SJSA1 (cell line): Measurements from ENCODE around the gene PALMD. TPM values are rescaled to one million over a fixed set of nuclear protein-coding genes. Genes with fewer than 3 reads are reported as not detected.

Experiments
- DNase-seq, 2 experiments: peaks; one replicate each; pipeline ENCODE4 v3.0.0-alpha.2; 2015 to 2020; ENCODE audit warnings: low spot score in 2 of 2, low read depth in 1 of 2
- H3K27ac ChIP-seq: fragments of 250-450 bp; sonication (Bioruptor Pico); 2 replicates; pipeline ENCODE4 v1.5.1; 2020; ENCODE audit warnings: mild to moderate bottlenecking, moderate library complexity
- H3K27me3 ChIP-seq: fragments of 250-450 bp; sonication (Bioruptor Pico); replicated peaks from 2 replicates; pipeline ENCODE4 v1.5.1; 2020; ENCODE audit warnings: mild to moderate bottlenecking, moderate library complexity
- H3K36me3 ChIP-seq: fragments of 250-450 bp; sonication (Bioruptor Pico); 2 replicates; pipeline ENCODE4 v1.5.1; 2020; ENCODE audit warnings: mild to moderate bottlenecking
- H3K4me1 ChIP-seq: fragments of 250-450 bp; sonication (Bioruptor Pico); replicated peaks from 2 replicates; pipeline ENCODE4 v1.6.1; 2021; ENCODE audit warnings: mild to moderate bottlenecking
- H3K4me3 ChIP-seq: fragments of 250-450 bp; sonication (Bioruptor Pico); 2 replicates; pipeline ENCODE4 v1.5.1; 2020; ENCODE audit warnings: mild to moderate bottlenecking
- H3K9me3 ChIP-seq: fragments of 250-450 bp; sonication (Bioruptor Pico); replicated peaks from 2 replicates; pipeline ENCODE4 v1.5.1; 2020; ENCODE audit warnings: mild to moderate bottlenecking
- total RNA-seq: library from RNA; depleted of rRNA; stranded (reverse); fragments of >200 nt; shearing (Covaris generic); gene quantifications from 2 replicates; pipeline ENCODE4 v1.2.3, GENCODE V29; 2014

Gene PALMD
- total RNA-seq, 1 experiment from 2014 or later, result 9.9 TPM

DNA sequence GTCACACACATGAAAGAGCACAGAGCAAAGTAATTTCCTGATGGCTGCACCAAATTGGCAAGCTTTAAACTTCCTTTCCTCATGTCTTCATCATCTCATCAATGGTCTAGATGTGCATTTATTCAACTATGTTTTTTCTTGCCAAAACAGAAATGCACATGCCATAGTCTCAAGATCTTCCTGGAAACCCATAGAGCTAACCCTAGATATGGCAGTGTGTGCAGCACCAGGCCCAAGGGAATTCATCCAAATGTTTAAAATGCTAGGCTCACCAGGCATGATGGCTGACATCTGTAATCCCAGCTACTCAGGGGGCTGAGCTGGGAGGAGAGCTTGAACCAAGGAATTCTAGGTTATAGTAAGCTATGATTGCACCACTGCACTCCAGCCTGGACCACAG, 31.2 kb upstream of the PALMD start:
- Histone ChIP-seq H3K4me1 (no peaks in the 10 kb centered on the region), H3K27ac (no peak overlapping the region), H3K36me3 (no peaks in the 10 kb centered on the region), H3K9me3 (no peaks in the 10 kb centered on the region), H3K27me3 (no peaks in the 10 kb centered on the region), H3K4me3 (no peak overlapping the region)
- DNase-seq, result no peak

DNA sequence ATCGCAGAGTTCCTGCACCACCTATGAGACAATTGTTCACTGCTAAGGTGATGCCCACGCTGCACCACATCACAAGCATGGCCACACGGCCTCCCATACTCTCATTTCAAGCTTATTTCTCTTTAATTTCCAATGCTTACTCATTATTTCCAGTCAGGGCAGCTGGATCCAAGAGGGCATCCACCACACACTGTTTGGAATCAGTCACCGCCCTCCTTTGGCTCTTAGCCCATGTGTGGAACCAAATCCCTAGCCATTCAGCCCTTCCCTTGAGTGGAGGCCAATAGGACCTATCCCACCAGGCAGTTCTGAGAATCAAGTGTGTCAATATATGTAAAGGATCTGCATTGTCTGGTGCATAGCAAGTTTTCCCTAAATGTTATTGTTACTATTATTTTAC, 26.3 kb upstream of the PALMD start:
- no peak overlapping the region for H3K27ac ChIP-seq
- H3K4me3 ChIP-seq, result no peak overlapping the region
- no peaks in the 10 kb centered on the region for H3K36me3 ChIP-seq
- no peaks in the 10 kb centered on the region for H3K9me3 ChIP-seq
- no peak for DNase-seq
- H3K4me1 ChIP-seq, result no peaks in the 10 kb centered on the region
- H3K27me3 ChIP-seq, result no peaks in the 10 kb centered on the region

DNA sequence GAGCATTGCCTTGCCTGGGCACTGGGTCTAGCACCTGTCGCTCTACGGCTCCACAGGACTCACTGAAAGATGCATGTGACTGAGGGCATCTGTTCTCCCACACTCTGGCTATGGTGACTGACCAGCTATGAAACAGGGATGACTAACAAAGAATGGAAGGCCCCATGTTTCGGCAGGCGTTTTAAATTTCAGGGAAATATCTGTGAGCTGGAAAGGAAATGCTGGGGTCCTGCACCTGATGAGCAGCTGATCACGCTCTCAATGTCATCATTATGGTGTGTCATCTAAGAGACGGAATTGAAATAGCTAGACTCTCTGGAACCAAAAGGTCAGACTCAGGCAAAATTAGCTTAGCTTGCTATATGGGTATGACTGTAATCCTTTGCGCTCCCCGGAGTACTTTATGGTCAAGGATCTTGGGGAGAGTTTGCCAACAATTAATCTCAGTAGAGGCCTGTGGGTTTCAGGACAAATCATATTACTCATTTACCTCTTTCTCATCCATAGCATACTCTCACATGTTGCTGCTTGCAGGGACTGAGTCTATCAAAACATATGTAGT, 24.5 kb upstream of the PALMD start:
- H3K4me3 ChIP-seq, result no peak overlapping the region
- no peak overlapping the region for H3K27ac ChIP-seq
- H3K9me3 ChIP-seq, result no peaks in the 10 kb centered on the region
- DNase-seq, result no peak
- H3K36me3 ChIP-seq, result no peaks in the 10 kb centered on the region
- H3K4me1 ChIP-seq, result no peaks in the 10 kb centered on the region
- no peaks in the 10 kb centered on the region for H3K27me3 ChIP-seq

DNA sequence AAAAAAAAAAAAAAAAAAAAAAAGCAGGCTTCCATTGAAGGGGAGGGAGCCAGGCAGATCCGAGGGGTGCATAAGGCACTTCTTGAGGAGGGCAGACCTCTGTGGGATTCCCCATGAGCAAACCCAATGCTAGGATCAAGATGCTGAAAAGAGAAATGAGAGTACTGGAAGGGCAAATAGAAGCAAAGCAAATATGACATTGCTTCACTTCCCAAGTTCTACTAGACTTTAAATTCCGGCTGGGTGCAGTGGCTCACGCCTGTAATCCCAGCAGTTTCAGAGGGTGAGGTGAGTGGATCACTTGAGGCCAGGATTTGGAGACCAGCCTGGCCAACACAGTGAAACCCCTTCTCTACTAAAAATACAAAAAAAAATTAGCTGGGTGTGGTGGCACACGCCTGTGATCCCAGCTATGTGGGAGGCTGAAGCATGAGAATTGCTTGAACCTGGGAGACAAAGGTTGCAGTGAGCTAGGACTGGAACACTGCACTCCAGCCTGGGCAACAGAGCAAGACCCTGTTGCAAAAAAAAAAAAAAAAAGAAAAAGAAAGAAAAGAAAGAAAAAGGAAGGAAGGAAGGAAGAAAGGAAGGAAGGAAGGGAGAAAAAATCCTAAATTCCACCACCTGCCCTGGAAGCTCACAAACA, 23.1 kb upstream of the PALMD start:
- DNase-seq, result no peak
- H3K9me3 ChIP-seq, result no peaks in the 10 kb centered on the region
- H3K27ac ChIP-seq, result no peak overlapping the region
- H3K27me3 ChIP-seq, result no peaks in the 10 kb centered on the region
- no peaks in the 10 kb centered on the region for H3K4me1 ChIP-seq
- H3K36me3 ChIP-seq, result no peaks in the 10 kb centered on the region
- no peak overlapping the region for H3K4me3 ChIP-seq

DNA sequence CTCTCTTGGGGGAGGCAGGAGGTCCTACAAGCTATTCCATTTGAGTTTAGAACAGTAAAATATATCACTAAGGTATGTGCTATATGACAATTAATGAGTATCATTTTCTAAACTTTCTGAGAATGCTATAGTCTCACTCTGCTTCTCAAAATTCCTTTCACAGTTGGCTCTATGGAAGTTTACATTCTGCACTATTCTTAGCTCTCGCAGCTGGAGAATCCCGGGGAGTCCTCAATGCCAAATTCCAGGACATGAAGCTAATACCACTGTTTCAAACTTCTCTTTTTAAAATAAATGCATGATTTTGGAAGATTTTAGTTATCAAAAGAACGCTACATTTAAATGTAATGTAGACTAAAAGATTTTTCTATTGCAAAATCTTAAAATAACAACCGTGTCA, 22.4 kb upstream of the PALMD start:
- DNase-seq, result no peak
- H3K9me3 ChIP-seq, result no peaks in the 10 kb centered on the region

DNA sequence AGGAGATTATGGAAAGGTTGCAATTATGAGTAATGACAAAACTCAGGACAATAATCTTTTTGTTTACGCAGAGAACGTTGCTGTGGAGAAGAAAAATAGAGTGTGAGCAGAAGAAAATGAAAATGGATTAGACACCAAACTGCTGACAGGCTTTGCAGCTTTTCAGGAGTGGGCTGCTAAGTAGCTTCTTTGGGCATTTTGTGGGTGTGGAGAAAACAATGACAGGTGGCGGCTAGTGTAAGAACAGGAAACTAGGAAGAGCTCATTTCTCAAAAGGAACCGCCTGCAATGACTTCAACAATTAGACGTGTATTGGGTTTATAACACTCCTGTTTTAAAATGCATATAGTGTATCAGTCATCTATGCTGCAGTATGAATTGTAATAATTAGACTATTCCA, 18.3 kb upstream of the PALMD start:
- no peak for DNase-seq
- H3K4me1 ChIP-seq, result no peaks in the 10 kb centered on the region
- H3K4me3 ChIP-seq, result no peak overlapping the region
- H3K9me3 ChIP-seq, result no peaks in the 10 kb centered on the region
- H3K27ac ChIP-seq, result no peak overlapping the region
- H3K36me3 ChIP-seq, result no peaks in the 10 kb centered on the region
- no peaks in the 10 kb centered on the region for H3K27me3 ChIP-seq

More for the DNA sequence above, 22.4 kb upstream of the PALMD start:
- H3K36me3 ChIP-seq, result no peaks in the 10 kb centered on the region
- no peak overlapping the region for H3K4me3 ChIP-seq
- H3K27me3 ChIP-seq, result no peaks in the 10 kb centered on the region
- H3K27ac ChIP-seq, result no peak overlapping the region
- H3K4me1 ChIP-seq, result no peaks in the 10 kb centered on the region

DNA sequence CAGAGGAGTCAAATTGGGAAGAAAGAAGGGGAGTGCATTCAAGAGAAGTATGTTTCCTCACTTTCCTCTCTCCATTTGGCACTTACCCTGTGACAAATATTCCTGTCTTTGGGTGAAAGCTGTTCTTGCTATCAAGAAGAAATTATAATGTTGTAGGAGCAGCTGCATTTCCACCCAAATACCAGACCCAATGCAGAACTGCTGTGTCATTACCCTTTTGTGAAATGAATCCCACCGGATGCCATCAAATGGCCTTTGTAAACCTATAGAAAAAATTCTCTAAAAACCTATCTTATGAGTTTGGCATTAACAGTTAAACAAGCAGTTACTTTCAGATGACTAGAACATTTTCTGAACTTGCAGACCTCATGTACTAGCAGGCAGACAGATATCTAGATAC, 16.7 kb upstream of the PALMD start:
- no peak for DNase-seq
- Histone ChIP-seq H3K4me3 (no peak overlapping the region), H3K36me3 (no peaks in the 10 kb centered on the region), H3K27ac (no peak overlapping the region), H3K4me1 (no peaks in the 10 kb centered on the region), H3K9me3 (no peaks in the 10 kb centered on the region), H3K27me3 (no peaks in the 10 kb centered on the region)

DNA sequence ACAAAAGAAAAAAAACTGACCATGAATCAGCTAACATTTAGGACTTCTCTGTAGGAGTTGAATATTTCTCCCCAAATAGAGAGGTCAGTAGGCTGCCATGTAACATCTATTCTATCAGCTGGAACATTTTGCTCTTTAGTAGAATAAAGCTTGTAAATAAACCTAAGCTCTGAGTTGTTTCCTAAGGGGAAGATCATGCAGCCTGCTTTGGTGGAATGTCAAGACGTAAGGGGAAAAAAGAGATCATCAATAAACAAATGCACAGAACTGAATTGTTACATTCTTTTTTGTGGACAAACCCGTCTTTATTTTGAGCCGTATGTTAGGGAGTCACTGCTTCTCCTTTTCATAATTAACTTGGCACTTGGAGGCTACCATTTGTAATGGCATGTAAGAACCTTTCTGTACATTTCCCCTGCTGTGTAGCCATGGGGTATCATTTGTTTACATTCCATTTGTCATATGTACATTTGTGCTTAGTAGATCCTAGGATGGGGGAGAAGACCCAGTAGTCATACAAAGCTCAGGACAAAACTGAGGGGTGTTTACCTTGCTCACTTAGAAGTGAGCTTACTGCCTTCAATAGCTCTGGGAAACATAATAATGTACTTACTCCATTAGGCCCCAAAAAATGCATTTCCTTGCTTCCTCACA, 10.8 kb upstream of the PALMD start:
- no peaks in the 10 kb centered on the region for H3K36me3 ChIP-seq
- no peak for DNase-seq
- no peak overlapping the region for H3K27ac ChIP-seq
- H3K4me1 ChIP-seq, result peaks cover 5% of the 10 kb centered on the region
- H3K9me3 ChIP-seq, result no peaks in the 10 kb centered on the region
- H3K4me3 ChIP-seq, result no peak overlapping the region
- no peaks in the 10 kb centered on the region for H3K27me3 ChIP-seq

DNA sequence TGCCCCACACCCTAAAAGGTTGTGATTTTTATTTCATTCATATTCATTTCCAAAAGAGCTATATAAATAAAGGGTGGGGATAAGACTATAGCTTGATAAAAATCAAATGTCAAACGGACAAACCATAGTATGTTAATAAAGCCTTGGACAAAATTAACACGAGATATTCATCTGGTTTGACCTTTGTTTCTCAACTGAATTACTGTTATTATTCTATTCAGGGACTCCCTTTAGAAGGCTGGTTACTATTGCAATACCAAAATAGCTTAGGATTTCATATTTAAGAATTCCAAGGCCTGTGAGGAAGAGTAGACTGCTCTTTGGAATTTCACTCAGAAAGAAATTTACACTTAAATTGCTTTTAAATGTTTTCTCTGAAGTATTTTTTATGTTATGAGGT, 10.2 kb upstream of the PALMD start:
- Histone ChIP-seq H3K27ac (no peak overlapping the region), H3K36me3 (no peaks in the 10 kb centered on the region), H3K4me3 (no peak overlapping the region), H3K9me3 (no peaks in the 10 kb centered on the region), H3K27me3 (no peaks in the 10 kb centered on the region), H3K4me1 (peaks cover 5% of the 10 kb centered on the region)
- no peak for DNase-seq

DNA sequence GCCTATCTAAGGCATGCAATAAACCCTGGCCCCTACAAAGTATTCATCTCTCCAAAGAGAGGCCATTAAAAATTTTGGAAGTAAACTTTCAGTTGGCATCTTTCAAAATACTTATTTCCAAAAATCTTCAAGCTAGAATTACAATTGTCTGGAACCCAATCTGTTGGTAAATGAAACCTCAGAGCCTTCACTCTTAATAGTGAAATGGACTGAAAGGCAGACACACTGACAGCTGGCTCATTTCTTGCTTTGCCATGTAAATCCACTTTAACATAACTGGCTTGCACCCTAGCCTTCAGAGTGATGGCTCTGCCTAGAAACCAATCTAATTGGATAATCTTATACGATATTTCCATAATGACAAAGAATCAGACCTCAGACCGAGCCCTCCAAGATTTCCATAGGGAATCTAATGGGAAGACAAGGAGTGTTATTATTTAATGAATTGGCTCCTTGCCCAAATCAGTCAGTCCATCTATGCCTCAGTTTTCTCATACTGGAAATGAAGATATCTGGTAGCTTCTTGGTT, 9.2 kb upstream of the PALMD start:
- Histone ChIP-seq H3K4me1 (peaks cover 5% of the 10 kb centered on the region), H3K27ac (no peak overlapping the region), H3K9me3 (no peaks in the 10 kb centered on the region), H3K4me3 (no peak overlapping the region), H3K27me3 (no peaks in the 10 kb centered on the region), H3K36me3 (no peaks in the 10 kb centered on the region)
- DNase-seq, result no peak

DNA sequence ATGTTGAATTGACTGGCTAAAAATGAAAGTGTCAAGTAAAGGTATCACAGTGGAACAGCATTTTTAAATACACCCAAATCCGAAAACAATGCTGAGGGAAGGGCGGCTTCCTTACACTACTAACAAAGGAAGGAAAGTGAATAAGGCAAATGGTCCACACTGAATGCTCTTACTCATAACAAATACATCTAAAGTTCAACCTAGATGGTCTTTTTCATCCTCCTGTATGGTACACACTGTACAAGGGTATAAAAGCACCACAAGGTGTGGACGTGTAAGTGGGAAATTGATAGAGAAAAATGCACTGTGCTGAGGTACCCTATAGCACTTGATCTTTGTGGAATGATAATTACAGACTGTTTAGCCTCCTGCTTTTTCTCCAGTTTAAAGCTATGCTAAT, 7.1 kb upstream of the PALMD start:
- H3K27ac ChIP-seq, result no peak overlapping the region
- no peak for DNase-seq
- no peaks in the 10 kb centered on the region for H3K9me3 ChIP-seq
- no peaks in the 10 kb centered on the region for H3K36me3 ChIP-seq
- H3K27me3 ChIP-seq, result no peaks in the 10 kb centered on the region
- peaks cover 5% of the 10 kb centered on the region for H3K4me1 ChIP-seq
- no peak overlapping the region for H3K4me3 ChIP-seq

DNA sequence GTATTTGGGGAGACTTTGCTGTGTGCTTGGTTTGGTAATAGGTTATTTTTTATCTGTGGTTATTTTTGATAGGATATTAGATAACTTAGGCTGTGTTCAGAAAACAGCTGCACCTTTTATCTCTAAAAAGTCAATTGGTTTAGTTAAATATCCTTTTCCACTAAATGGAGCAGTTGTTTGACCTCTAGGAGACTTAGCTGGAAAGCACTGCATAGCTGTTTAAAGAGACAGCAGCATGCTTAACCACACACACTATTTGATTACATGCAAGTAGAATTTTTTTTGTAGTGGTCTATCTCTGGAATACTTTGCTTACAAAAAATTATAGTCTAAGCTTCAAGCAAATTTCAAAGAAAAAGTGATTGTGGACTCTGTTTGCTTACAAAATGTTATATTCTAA, 6.5 kb upstream of the PALMD start:
- Histone ChIP-seq H3K4me3 (no peak overlapping the region), H3K4me1 (peaks cover 5% of the 10 kb centered on the region), H3K9me3 (no peaks in the 10 kb centered on the region), H3K27ac (no peak overlapping the region), H3K36me3 (no peaks in the 10 kb centered on the region), H3K27me3 (no peaks in the 10 kb centered on the region)
- DNase-seq, result no peak

DNA sequence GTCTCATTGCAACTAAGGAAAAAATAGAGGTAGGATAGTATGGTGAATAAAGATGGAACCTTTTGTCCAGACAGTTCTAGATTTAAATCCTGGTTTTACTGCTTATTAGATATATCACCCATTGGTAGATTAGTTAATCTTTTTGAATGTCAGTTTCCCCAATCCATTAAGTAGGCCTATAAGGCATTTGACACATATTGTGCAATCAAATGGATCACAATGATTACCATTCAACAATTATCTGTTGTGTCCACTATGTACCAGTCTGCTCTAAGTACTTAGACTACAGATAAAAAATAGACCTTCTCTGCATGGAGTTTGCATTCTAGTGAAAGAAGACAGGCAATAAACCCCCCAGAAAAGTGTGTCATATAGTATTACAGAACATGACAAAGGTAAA, 6.0 kb upstream of the PALMD start:
- DNase-seq, result no peak
- Histone ChIP-seq H3K4me3 (no peak overlapping the region), H3K9me3 (no peaks in the 10 kb centered on the region), H3K36me3 (no peaks in the 10 kb centered on the region), H3K4me1 (peaks cover 6% of the 10 kb centered on the region), H3K27ac (no peak overlapping the region), H3K27me3 (no peaks in the 10 kb centered on the region)

DNA sequence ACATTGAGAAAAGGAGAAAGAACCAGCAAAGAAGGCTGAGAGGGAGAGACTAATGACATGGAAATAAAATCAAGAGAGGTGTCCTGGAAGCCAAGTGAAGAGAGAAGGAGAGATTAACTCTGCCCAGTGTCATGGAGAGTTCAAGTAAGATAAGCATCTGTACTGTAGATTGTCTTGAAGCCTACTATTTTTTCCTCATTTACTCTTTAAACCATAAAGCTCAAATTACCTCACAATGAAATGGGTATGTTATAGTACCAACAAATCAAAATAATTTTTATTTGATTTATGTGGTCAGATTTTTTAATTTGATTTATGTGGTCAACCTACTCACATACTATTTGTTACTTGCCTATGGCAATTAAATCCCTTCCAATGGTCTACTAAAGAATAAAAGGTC, 5.2 kb upstream of the PALMD start:
- DNase-seq, result no peak
- Histone ChIP-seq H3K36me3 (no peaks in the 10 kb centered on the region), H3K4me3 (no peak overlapping the region), H3K4me1 (peaks cover 7% of the 10 kb centered on the region), H3K9me3 (no peaks in the 10 kb centered on the region), H3K27me3 (no peaks in the 10 kb centered on the region), H3K27ac (no peak overlapping the region)
